Tibial nerve (tissue), 4 donors: ENCODE results near the gene SRGAP2C. TPM values are rescaled to one million over a fixed set of nuclear protein-coding genes. Genes with fewer than 3 reads are reported as not detected.
A peak's percentile ranks its signal among the peaks of the same experiment; 100 is the strongest.
"Not testable (repeated sequence)": the region's sequence is repeated elsewhere in the genome, so short reads cannot be mapped to it uniquely, and the experiment has no call there.

Source experiments
- DNase-seq, 2 donors: peaks; one replicate each; pipeline ENCODE4 v3.0.0-alpha.2; 2019; ENCODE audit warnings: low spot score in 2 of 2
- H3K27ac ChIP-seq, 4 donors: fragments of 200-600 bp; sonication (generic) in 3 of 4; one replicate each; pipeline ENCODE4 v1.5.1; 2017 to 2019; ENCODE audit warnings: mild to moderate bottlenecking in 1 of 4
- H3K27me3 ChIP-seq, 2 donors: fragments of 200-600 bp; sonication (generic) in 1 of 2; one replicate each; pipeline versions ENCODE4 v1.5.1 to v1.6.0; 2017 to 2019
- H3K36me3 ChIP-seq, 3 donors: fragments of 200-600 bp; sonication (generic); one replicate each; pipeline ENCODE4 v1.5.1; 2018 to 2019
- H3K4me1 ChIP-seq, 4 donors: fragments of 200-600 bp; sonication (generic) in 3 of 4; one replicate each; pipeline ENCODE4 v1.5.1; 2017 to 2019
- H3K4me3 ChIP-seq, 4 donors: fragments of 200-600 bp; sonication (generic) in 3 of 4; one replicate each; pipeline ENCODE4 v1.5.1; 2017 to 2019; ENCODE audit warnings: mild to moderate bottlenecking in 1 of 4, moderate library complexity in 1 of 4
- H3K9me3 ChIP-seq, 4 donors: fragments of 200-600 bp; sonication (generic) in 3 of 4; one replicate each; pipeline ENCODE4 v1.5.1; 2017 to 2019
- CTCF ChIP-seq, 5 experiments: fragments of 200-600 bp in 3 of 5; fragments of 450-650 bp in 2 of 5; sonication (generic) in 3 of 5; IDR thresholded peaks; one replicate each; pipeline ENCODE4 v1.5.1; 2016 to 2019; ENCODE audit warnings: antibody characterized with exemption in 5 of 5, mild to moderate bottlenecking in 3 of 5, moderate library complexity in 2 of 5
- EP300 ChIP-seq, 2 donors: sonication (generic); formaldehyde crosslinking; IDR thresholded peaks; one replicate each; pipeline ENCODE4 v1.6.1; 2017; ENCODE audit warnings: antibody characterized with exemption in 2 of 2, mild to moderate bottlenecking in 1 of 2
- POLR2A ChIP-seq, 2 donors: fragments of 450-650 bp; IDR thresholded peaks; one replicate each; pipeline ENCODE4 v1.6.1; 2017; ENCODE audit warnings: antibody characterized with exemption in 2 of 2, mild to moderate bottlenecking in 2 of 2, moderate library complexity in 2 of 2
- WGBS, 2 donors: methylation state at CpG; one replicate each; pipeline ENCODE4 v1.1.5; 2018; 5-methylcytosine and 5-hydroxymethylcytosine counted together
- total RNA-seq, 4 donors: library from RNA; depleted of rRNA; stranded (reverse); fragments of >200 nt; gene quantifications; one replicate each; pipeline ENCODE4 v1.1.0, GENCODE V29; 2016

SRGAP2C gene
- total RNA-seq = 10 to 100 TPM; 42.0 to 70.4 (median 50.8) TPM

- H3K4me3 ChIP-seq = peak within 1 kb of the TSS; percentile 20 to 53 (median 34)
- H3K27ac ChIP-seq = peak within 1 kb of the TSS in 3 of 4 donors; percentile 75 to 83 (median 76)
Measured at GRCh38 chr1:121184290-121185127, at the start of gene SRGAP2C, which contains the start of gene FAM72B. Gene SRGAP2C, plus strand, starts transcription at chr1:121184975. Its CDS starts 2,472 bp downstream, at chr1:121187447. Gene FAM72B, minus strand, starts transcription at chr1:121184340. Its CDS starts 851 bp downstream, at chr1:121183489.

GRCh38 chr1:121140393-121140792 is 44.4 kb upstream of the SRGAP2C start:
- H3K27me3 ChIP-seq, H3K27ac ChIP-seq, H3K4me1 ChIP-seq, H3K36me3 ChIP-seq, H3K4me3 ChIP-seq, DNase-seq, H3K9me3 ChIP-seq: not testable (repeated sequence)
- WGBS, 2 donors = no CpG with 5 or more reads among the region's 6 CpGs

More at GRCh38 chr1:121184290-121185127, at the start of gene SRGAP2C, which contains the start of gene FAM72B:
- not testable (repeated sequence) for H3K36me3 ChIP-seq, H3K4me1 ChIP-seq, H3K9me3 ChIP-seq, H3K27me3 ChIP-seq
- 0% methylated on average over 16 to 28 of the region's 54 CpGs for WGBS, 2 donors
- peak; percentile 90 to 94 for DNase-seq
- peak; percentile 53 to 77 for TF ChIP-seq POLR2A (IDR thresholded peaks at IDR 0.05)
- TF ChIP-seq EP300 (IDR thresholded peaks at IDR 0.05) = peak in 1 of 2 donors; percentile 82

- not testable (repeated sequence) for H3K36me3 ChIP-seq, DNase-seq, H3K4me3 ChIP-seq, H3K4me1 ChIP-seq, H3K27me3 ChIP-seq, H3K9me3 ChIP-seq, H3K27ac ChIP-seq
- WGBS, 2 donors = 0% methylated on average over 2 of the region's 9 CpGs
- TF ChIP-seq CTCF (IDR thresholded peaks at IDR 0.05) = peak in 1 of 5 experiments; percentile 5
Measured at GRCh38 chr1:121148489-121149190, 36.1 kb upstream of the SRGAP2C start.

GRCh38 chr1:121151294-121151693 is 33.5 kb upstream of the SRGAP2C start:
- not testable (repeated sequence) for H3K27me3 ChIP-seq, H3K4me3 ChIP-seq, H3K9me3 ChIP-seq, DNase-seq, H3K4me1 ChIP-seq, H3K36me3 ChIP-seq, H3K27ac ChIP-seq
- 71 to 75% methylated on average over 1 of the region's 1 CpG for whole genome bisulfite sequencing, 2 donors

- not testable (repeated sequence) for H3K36me3 ChIP-seq, H3K27ac ChIP-seq, H3K4me1 ChIP-seq, H3K27me3 ChIP-seq, H3K4me3 ChIP-seq, DNase-seq, H3K9me3 ChIP-seq
Measured at GRCh38 chr1:121152788-121153187, 32.0 kb upstream of the SRGAP2C start.

GRCh38 chr1:121154811-121155210 is 30.0 kb upstream of the SRGAP2C start:
- H3K4me3 ChIP-seq, H3K36me3 ChIP-seq, H3K4me1 ChIP-seq, H3K27ac ChIP-seq, DNase-seq, H3K27me3 ChIP-seq, H3K9me3 ChIP-seq: not testable (repeated sequence)
- WGBS, 2 donors = 100% methylated on average over 1 to 2 of the region's 2 CpGs

GRCh38 chr1:121155671-121156358 is 29.0 kb upstream of the SRGAP2C start:
- 70 to 72% methylated on average over 6 of the region's 6 CpGs for WGBS, 2 donors
- peak in 1 of 2 donors; percentile 47 for DNase-seq
- H3K36me3 ChIP-seq = not testable (repeated sequence)

GRCh38 chr1:121156958-121157603 is 27.7 kb upstream of the SRGAP2C start:
- H3K4me1 ChIP-seq, H3K27ac ChIP-seq, H3K4me3 ChIP-seq, DNase-seq, H3K36me3 ChIP-seq, H3K9me3 ChIP-seq, H3K27me3 ChIP-seq: not testable (repeated sequence)
- no CpG with 5 or more reads among the region's 4 CpGs for WGBS, 2 donors

More at GRCh38 chr1:121155671-121156358, 29.0 kb upstream of the SRGAP2C start:
- peak in 2 of 5 experiments; percentile 10 to 20 for TF ChIP-seq CTCF (IDR thresholded peaks at IDR 0.05)
- H3K4me1 ChIP-seq, H3K4me3 ChIP-seq, H3K27ac ChIP-seq, H3K9me3 ChIP-seq, H3K27me3 ChIP-seq: not testable (repeated sequence)

- H3K9me3 ChIP-seq, H3K27me3 ChIP-seq, H3K4me1 ChIP-seq, H3K36me3 ChIP-seq, H3K4me3 ChIP-seq, H3K27ac ChIP-seq, DNase-seq: not testable (repeated sequence)
- WGBS, 2 donors = 55 to 57% methylated on average over 1 of the region's 2 CpGs
Measured at GRCh38 chr1:121157609-121158008, 27.2 kb upstream of the SRGAP2C start.

GRCh38 chr1:121160118-121160517 is 24.7 kb upstream of the SRGAP2C start:
- H3K27ac ChIP-seq, H3K9me3 ChIP-seq, DNase-seq, H3K4me1 ChIP-seq, H3K36me3 ChIP-seq, H3K27me3 ChIP-seq, H3K4me3 ChIP-seq: not testable (repeated sequence)
- WGBS, 2 donors = 75 to 88% methylated on average over 2 of the region's 2 CpGs
